Measurements from ENCODE around the gene FAM20C. TPM values are rescaled to one million over a fixed set of nuclear protein-coding genes. Genes with fewer than 3 reads are reported as not detected.

Gene FAM20C
- total and polyA plus RNA-seq, 2 donors (not counting 3 experiments of a cell fraction or from before 2014, with no cell fraction given) = 14.2 to 34.5 TPM

- CTCF ChIA-PET = no interaction called here
- dilution Hi-C loops (cut with MboI; ENCODE audit: extremely low pct_ligation_motif_present, low sequenced_read_pairs) = no loop called here
Observed at GRCh38 chr7:245574-246295, 53.4 kb downstream of the FAM20C start.

More at GRCh38 chr7:245574-246295, 53.4 kb downstream of the FAM20C start:
- no TSS peak for BruUV-seq (replicated peaks)
- no peak overlapping the region for H2AFZ ChIP-seq (ENCODE audit: low read depth, low read length)
- no peaks in the 10 kb centered on the region for H3K79me2 ChIP-seq (ENCODE audit: control insufficient read depth, insufficient read depth, low read length)
- no peak for DNase-seq (ENCODE audit: low read depth, low spot score)
- no peak overlapping the region for H3K27ac ChIP-seq (ENCODE audit: insufficient read depth, low read depth, low read length)
- no peaks in the 10 kb centered on the region for H3K27me3 ChIP-seq (ENCODE audit: control insufficient read depth in 2 of 2, insufficient read depth in 2 of 2, low read length in 2 of 2)
- no peak overlapping the region for H3K9ac ChIP-seq (replicated peaks; ENCODE audit: extremely low read depth, insufficient read depth, low read length)
- no peaks in the 10 kb centered on the region for H3K9me3 ChIP-seq (replicated peaks; ENCODE audit: control insufficient read depth, insufficient read depth, low read length)
- no peak for FAIRE-seq
- POLR2A ChIA-PET = no interaction called here
- H3K4me1 ChIP-seq (ENCODE audit: control insufficient read depth, extremely low read depth, insufficient read depth, low read length) = no peaks in the 10 kb centered on the region
- no peak for TF ChIP-seq CTCF (IDR thresholded peaks at IDR 0.05; ENCODE audit: extremely low read depth in 1 of 2, insufficient read depth in 1 of 2, low read depth in 1 of 2, low read length in 2 of 2)
- no peak for TF ChIP-seq MYC (IDR thresholded peaks at IDR 0.05; ENCODE audit: low read depth, low read length)
- no peak for TF ChIP-seq FOS (IDR thresholded peaks at IDR 0.05; ENCODE audit: borderline replicate concordance, insufficient read depth, low read length)
- TF ChIP-seq JUN (IDR thresholded peaks at IDR 0.05; ENCODE audit: borderline replicate concordance, insufficient read depth, insufficient read length, low read depth) = no peak
- no peak for TF ChIP-seq POLR2AphosphoS5 (IDR thresholded peaks at IDR 0.05; ENCODE audit: insufficient read depth, low read depth, low read length)
- TF ChIP-seq GATA2 (IDR thresholded peaks at IDR 0.05; ENCODE audit: insufficient read depth, insufficient read length, low read depth, low read length) = no peak
- no peak for TF ChIP-seq EZH2 (IDR thresholded peaks at IDR 0.05; ENCODE audit: borderline replicate concordance, low read depth, low read length, severe bottlenecking)
- no peak for TF ChIP-seq POLR2A (IDR thresholded peaks at IDR 0.05; ENCODE audit: low read depth, low read length)
- TF ChIP-seq MAX (IDR thresholded peaks at IDR 0.05; ENCODE audit: insufficient read depth, insufficient read length) = no peak
- no peak overlapping the region for H3K4me2 ChIP-seq (ENCODE audit: insufficient read depth, low read length)
- no peaks in the 10 kb centered on the region for H3K36me3 ChIP-seq (ENCODE audit: control insufficient read depth in 2 of 2, extremely low read depth in 1 of 2, insufficient read depth in 2 of 2, low read length in 2 of 2)
- H3K9me1 ChIP-seq (replicated peaks; ENCODE audit: control insufficient read depth, extremely low read depth, insufficient read depth, low read length) = no peaks in the 10 kb centered on the region
- no peak overlapping the region for H3K4me3 ChIP-seq (replicated peaks in 1 of 3; ENCODE audit: insufficient read depth in 1 of 3, low read depth in 1 of 3, low read length in 3 of 3)
- no peaks in the 10 kb centered on the region for H4K20me1 ChIP-seq (replicated peaks; ENCODE audit: control insufficient read depth, extremely low read depth, insufficient read depth, low read length)
- intact Hi-C loops (cut with micrococcal nuclease) = no loop called here
